HepG2 (cell line): ENCODE data around the gene GFRA4. TPM values are rescaled to one million over a fixed set of nuclear protein-coding genes. Genes with fewer than 3 reads are reported as not detected.
A peak's percentile ranks its signal among the peaks of the same experiment; 100 is the strongest.

ENCODE experiments used
- DPF2 ChIP-seq: sonication (generic); formaldehyde crosslinking; IDR thresholded peaks from 2 replicates; pipeline ENCODE4 v1.4.0; 2020; ENCODE audit warnings: mild to moderate bottlenecking, low read depth, missing genetic modification reagents, borderline replicate concordance
- EP300 ChIP-seq, 3 experiments: sonication (generic) in 1 of 3; formaldehyde crosslinking in 1 of 3; IDR thresholded peaks; 2 replicates each; pipeline versions ENCODE4 v1.5.1 to v1.6.1; 2011 to 2020; ENCODE audit warnings: low read depth in 2 of 3, low read length in 2 of 3, borderline replicate concordance in 1 of 3, improper control_type of control experiment in 1 of 3, mild to moderate bottlenecking in 1 of 3, missing genetic modification reagents in 1 of 3, moderate library complexity in 1 of 3
- HMGA1 ChIP-seq: sonication (generic); formaldehyde crosslinking; conservative IDR thresholded peaks from 2 replicates; pipeline ENCODE4 v1.4.0; 2020; ENCODE audit warnings: missing genetic modification reagents
- HNRNPLL ChIP-seq: fragments of 200-400 bp; formaldehyde crosslinking; IDR thresholded peaks from 2 replicates; pipeline ENCODE4 v1.6.1; 2017; ENCODE audit warnings: mild to moderate bottlenecking, low read depth, low read length; ENCODE audit not compliant: poor library complexity, severe bottlenecking
- MIER2 ChIP-seq: IDR thresholded peaks from 2 replicates; pipeline ENCODE4 v1.6.1; 2016; ENCODE audit warnings: missing biosample characterization, missing genetic modification reagents
- NFKB2 ChIP-seq: sonication (generic); formaldehyde crosslinking; IDR thresholded peaks from 2 replicates; pipeline ENCODE4 v1.4.0; 2020; ENCODE audit warnings: missing genetic modification reagents, borderline replicate concordance
- NFYB ChIP-seq: sonication (generic); formaldehyde crosslinking; IDR thresholded peaks from 2 replicates; pipeline ENCODE4 v1.4.0; 2020; ENCODE audit warnings: missing genetic modification reagents
- RARG ChIP-seq: sonication (generic); formaldehyde crosslinking; IDR thresholded peaks from 2 replicates; pipeline ENCODE4 v1.4.0; 2020; ENCODE audit warnings: low read depth, mild to moderate bottlenecking, missing genetic modification reagents
- RCOR2 ChIP-seq: IDR thresholded peaks from 2 replicates; pipeline ENCODE4 v1.6.1; 2016; ENCODE audit warnings: missing biosample characterization, missing genetic modification reagents
- SALL1 ChIP-seq: sonication (generic); formaldehyde crosslinking; IDR thresholded peaks from 2 replicates; pipeline ENCODE4 v1.8.0; 2022; ENCODE audit warnings: mild to moderate bottlenecking, missing genetic modification reagents
- SIN3B ChIP-seq: fragments of 150-350 bp; IDR thresholded peaks from 2 replicates; pipeline ENCODE4 v1.6.1; 2014; ENCODE audit warnings: low read length
- YEATS4 ChIP-seq: sonication (generic); formaldehyde crosslinking; IDR thresholded peaks from 2 replicates; pipeline ENCODE4 v1.4.0; 2020; ENCODE audit warnings: missing genetic modification reagents, borderline replicate concordance
- ZNF33B ChIP-seq: sonication (generic); formaldehyde crosslinking; IDR thresholded peaks from 2 replicates; pipeline ENCODE4 v1.5.1; 2020; ENCODE audit warnings: mild to moderate bottlenecking, missing genetic modification reagents
- ZNF749 ChIP-seq: sonication (generic); formaldehyde crosslinking; IDR thresholded peaks from 2 replicates; pipeline ENCODE4 v1.8.0; 2022; ENCODE audit warnings: mild to moderate bottlenecking, missing genetic modification reagents, moderate library complexity, borderline replicate concordance
- polyA plus RNA-seq, 8 experiments: library from polyadenylated mRNA; depleted of rRNA in 3 of 8; stranded (reverse) in 7 of 8; unstranded in 1 of 8; fragments of >200 nt; fragmentation: Illumina TruSeq in 4 of 8; extraction: Trizol in 4 of 8; gene quantifications; 2 replicates each; pipeline versions ENCODE4 v1.2.1 to v1.2.3, GENCODE V29; 2011 to 2016; ENCODE audit warnings: low read depth in 4 of 8, missing spikeins in 1 of 8, mixed read lengths in 1 of 8; ENCODE audit not compliant: insufficient read depth in 1 of 8
- total RNA-seq, 5 experiments: library from RNA; depleted of rRNA; stranded (reverse); fragments of >200 nt; fragmentation: Illumina TruSeq; extraction: Trizol; gene quantifications; 2 replicates each; pipeline ENCODE4 v1.2.3, GENCODE V29; 2016; ENCODE audit warnings: low read depth in 1 of 5
- TF ChIP-seq, protein P1 (sequence below): sonication (generic); formaldehyde crosslinking; IDR thresholded peaks from 2 replicates; pipeline ENCODE4 v1.5.0; 2020; ENCODE audit warnings: missing genetic modification reagents
- TF ChIP-seq, protein P2 (sequence below): sonication (generic); formaldehyde crosslinking; IDR thresholded peaks from 2 replicates; pipeline ENCODE4 v1.5.1; 2020; ENCODE audit warnings: mild to moderate bottlenecking, missing genetic modification reagents
- TF ChIP-seq, protein P3 (sequence below): sonication (generic); formaldehyde crosslinking; IDR thresholded peaks from 2 replicates; pipeline ENCODE4 v1.4.0; 2020; ENCODE audit warnings: mild to moderate bottlenecking, missing genetic modification reagents
- TF ChIP-seq, protein P4 (sequence below): sonication (generic); formaldehyde crosslinking; IDR thresholded peaks from 2 replicates; pipeline ENCODE4 v1.8.1; 2023; ENCODE audit warnings: missing genetic modification reagents, mild to moderate bottlenecking, borderline replicate concordance
- TF ChIP-seq, protein P5 (sequence below): sonication (generic); formaldehyde crosslinking; IDR thresholded peaks from 2 replicates; pipeline ENCODE4 v1.5.1; 2020; ENCODE audit warnings: mild to moderate bottlenecking, missing genetic modification reagents, borderline replicate concordance
- TF ChIP-seq, protein P6 (sequence below): conservative IDR thresholded peaks from 2 replicates; pipeline ENCODE4 v1.6.1; 2018; ENCODE audit warnings: missing genetic modification reagents

Gene GFRA4
- total and polyA plus RNA-seq, 2 of the 13 experiments (the other 11 are each of a cell fraction or from before 2014, with no cell fraction given): not detected

DNA sequence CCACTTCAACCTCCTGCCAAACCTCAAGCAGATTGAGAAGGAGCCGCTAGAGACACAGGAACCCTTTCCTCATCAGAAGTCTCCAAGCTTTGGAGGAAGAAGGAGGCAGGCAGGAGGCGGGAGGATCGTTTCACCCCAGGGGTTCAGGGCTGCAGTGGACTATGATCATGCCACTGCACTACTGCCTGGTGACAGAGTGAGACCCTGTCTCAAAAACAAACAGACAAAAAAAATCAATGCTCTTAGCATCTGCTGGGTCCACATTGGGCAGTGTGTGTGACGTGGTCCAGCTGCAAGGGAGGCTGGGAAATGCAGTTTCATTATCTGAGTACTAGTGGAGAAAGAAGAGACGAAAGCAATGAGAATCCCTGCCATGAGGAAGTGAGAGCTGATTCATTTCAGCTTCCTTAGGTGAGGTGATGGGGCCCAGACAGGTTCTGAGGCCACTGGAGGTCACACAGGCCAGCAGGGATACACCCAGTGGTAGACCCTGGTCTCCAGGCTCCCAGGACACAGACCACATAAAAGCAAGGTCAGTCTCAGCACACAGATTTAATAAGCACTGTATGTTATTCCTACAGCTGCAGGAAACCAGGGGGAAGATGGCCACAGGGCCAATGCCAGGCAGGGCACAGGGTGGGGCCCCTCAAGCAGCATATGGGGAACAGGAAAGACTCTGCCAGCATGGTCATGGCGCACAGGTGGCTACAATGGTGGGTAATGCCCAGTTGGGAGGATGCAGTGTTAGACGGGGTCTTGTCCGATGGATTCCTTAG lies 4.3 kb downstream of the GFRA4 start (continued):
- TF ChIP-seq, protein P1, sequence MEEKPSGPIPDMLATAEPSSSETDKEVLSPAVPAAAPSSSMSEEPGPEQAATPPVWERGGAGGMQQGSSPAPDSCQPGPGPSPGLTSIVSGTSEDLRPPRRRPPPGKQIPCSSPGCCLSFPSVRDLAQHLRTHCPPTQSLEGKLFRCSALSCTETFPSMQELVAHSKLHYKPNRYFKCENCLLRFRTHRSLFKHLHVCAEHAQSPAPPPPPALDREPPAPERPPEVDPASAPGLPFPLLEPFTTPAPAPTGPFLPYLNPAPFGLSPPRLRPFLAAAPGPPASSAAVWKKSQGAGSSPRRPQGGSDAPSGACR (CRISPR knock-in tag): peak; percentile 77; the same call in 1 of the 2 replicates
- TF ChIP-seq, protein P2, sequence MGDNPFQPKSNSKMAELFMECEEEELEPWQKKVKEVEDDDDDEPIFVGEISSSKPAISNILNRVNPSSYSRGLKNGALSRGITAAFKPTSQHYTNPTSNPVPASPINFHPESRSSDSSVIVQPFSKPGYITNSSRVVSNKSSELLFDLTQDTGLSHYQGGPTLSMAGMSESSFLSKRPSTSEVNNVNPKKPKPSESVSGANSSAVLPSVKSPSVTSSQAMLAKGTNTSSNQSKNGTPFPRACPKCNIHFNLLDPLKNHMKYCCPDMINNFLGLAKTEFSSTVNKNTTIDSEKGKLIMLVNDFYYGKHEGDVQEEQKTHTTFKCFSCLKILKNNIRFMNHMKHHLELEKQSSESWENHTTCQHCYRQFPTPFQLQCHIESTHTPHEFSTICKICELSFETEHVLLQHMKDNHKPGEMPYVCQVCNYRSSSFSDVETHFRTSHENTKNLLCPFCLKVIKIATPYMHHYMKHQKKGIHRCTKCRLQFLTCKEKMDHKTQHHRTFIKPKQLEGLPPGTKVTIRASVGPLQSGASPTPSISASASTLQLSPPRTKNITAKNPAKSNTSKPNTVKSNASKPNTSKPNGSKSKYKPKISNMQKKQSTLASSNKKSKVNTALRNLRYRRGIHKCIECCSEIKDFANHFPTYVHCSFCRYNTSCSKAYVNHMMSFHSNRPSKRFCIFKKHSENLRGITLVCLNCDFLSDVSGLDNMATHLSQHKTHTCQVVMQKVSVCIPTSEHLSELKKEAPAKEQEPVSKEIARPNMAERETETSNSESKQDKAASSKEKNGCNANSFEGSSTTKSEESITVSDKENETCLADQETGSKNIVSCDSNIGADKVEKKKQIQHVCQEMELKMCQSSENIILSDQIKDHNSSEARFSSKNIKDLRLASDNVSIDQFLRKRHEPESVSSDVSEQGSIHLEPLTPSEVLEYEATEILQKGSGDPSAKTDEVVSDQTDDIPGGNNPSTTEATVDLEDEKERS: no peak
- no peak; the same call in 1 of the 2 replicates for TF ChIP-seq DPF2
- peak; percentile 72 for TF ChIP-seq NFYB
- TF ChIP-seq HMGA1 (CRISPR knock-in tag): no peak
- TF ChIP-seq, protein P3, sequence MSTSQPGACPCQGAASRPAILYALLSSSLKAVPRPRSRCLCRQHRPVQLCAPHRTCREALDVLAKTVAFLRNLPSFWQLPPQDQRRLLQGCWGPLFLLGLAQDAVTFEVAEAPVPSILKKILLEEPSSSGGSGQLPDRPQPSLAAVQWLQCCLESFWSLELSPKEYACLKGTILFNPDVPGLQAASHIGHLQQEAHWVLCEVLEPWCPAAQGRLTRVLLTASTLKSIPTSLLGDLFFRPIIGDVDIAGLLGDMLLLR (CRISPR knock-in tag): no peak
- peak; percentile 63 for TF ChIP-seq SALL1 (CRISPR knock-in tag)
- TF ChIP-seq, protein P4, sequence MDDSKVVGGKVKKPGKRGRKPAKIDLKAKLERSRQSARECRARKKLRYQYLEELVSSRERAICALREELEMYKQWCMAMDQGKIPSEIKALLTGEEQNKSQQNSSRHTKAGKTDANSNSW (CRISPR knock-in tag): no peak
- TF ChIP-seq EP300 (IDR thresholded peaks at IDR 0.05; ENCODE audit: low read depth in 2 of 2, low read length in 2 of 2): no peak
- TF ChIP-seq EP300 (CRISPR knock-in tag; IDR thresholded peaks at IDR 0.05; ENCODE audit: borderline replicate concordance): 0 out of 2 replicates have a peak, but pooled peaks have one; percentile 20
- TF ChIP-seq MIER2 (CRISPR knock-in tag): no peak
- TF ChIP-seq RCOR2 (CRISPR knock-in tag): no peak
- TF ChIP-seq, protein P5, sequence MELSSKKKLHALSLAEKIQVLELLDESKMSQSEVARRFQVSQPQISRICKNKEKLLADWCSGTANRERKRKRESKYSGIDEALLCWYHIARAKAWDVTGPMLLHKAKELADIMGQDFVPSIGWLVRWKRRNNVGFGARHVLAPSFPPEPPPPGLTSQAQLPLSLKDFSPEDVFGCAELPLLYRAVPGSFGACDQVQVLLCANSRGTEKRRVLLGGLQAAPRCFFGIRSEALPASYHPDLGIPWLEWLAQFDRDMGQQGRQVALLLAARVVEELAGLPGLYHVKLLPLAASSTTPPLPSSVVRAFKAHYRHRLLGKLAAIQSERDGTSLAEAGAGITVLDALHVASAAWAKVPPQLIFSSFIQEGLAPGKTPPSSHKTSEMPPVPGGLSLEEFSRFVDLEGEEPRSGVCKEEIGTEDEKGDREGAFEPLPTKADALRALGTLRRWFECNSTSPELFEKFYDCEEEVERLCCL (CRISPR knock-in tag): no peak
- TF ChIP-seq ZNF749: no peak
- no peak for TF ChIP-seq SIN3B
- TF ChIP-seq NFKB2 (CRISPR knock-in tag): peak; percentile 85; the same call in 1 of the 2 replicates
- no peak for TF ChIP-seq ZNF33B
- TF ChIP-seq, protein P6, sequence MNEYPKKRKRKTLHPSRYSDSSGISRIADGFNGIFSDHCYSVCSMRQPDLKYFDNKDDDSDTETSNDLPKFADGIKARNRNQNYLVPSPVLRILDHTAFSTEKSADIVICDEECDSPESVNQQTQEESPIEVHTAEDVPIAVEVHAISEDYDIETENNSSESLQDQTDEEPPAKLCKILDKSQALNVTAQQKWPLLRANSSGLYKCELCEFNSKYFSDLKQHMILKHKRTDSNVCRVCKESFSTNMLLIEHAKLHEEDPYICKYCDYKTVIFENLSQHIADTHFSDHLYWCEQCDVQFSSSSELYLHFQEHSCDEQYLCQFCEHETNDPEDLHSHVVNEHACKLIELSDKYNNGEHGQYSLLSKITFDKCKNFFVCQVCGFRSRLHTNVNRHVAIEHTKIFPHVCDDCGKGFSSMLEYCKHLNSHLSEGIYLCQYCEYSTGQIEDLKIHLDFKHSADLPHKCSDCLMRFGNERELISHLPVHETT (CRISPR knock-in tag): peak; percentile 23; the same call in 1 of the 2 replicates
- TF ChIP-seq YEATS4 (CRISPR knock-in tag): no peak
- TF ChIP-seq RARG: no peak
- no peak for TF ChIP-seq HNRNPLL
